K562 (cell line): ENCODE results near the gene GPER1. TPM values are rescaled to one million over a fixed set of nuclear protein-coding genes. Genes with fewer than 3 reads are reported as not detected.

ENCODE experiments used
- CBX5 ChIP-seq: IDR thresholded peaks from 2 replicates; pipeline ENCODE4 v1.6.1; 2014; ENCODE audit warnings: low read depth, borderline replicate concordance
- CREBBP ChIP-seq: IDR thresholded peaks from one replicate; pipeline ENCODE4 v1.6.1; 2012; ENCODE audit warnings: low read depth, mild to moderate bottlenecking, control low read depth, inconsistent platforms, low read length
- CTCF ChIP-seq, 3 experiments: IDR thresholded peaks in 2 of 3; conservative IDR thresholded peaks in 1 of 3; 2 replicates each; pipeline ENCODE4 v1.5.1; 2011 to 2012; ENCODE audit warnings: low read length in 3 of 3, mild to moderate bottlenecking in 3 of 3, control low read depth in 2 of 3, improper control_type of control experiment in 1 of 3, inconsistent platforms in 1 of 3, low read depth in 1 of 3, mixed read lengths in 1 of 3, moderate library complexity in 1 of 3; ENCODE audit not compliant: insufficient read depth in 2 of 3
- E2F4 ChIP-seq: sonication (generic); formaldehyde crosslinking; IDR thresholded peaks from 2 replicates; pipeline ENCODE4 v1.8.0; 2022; ENCODE audit warnings: mild to moderate bottlenecking, low read depth, missing genetic modification reagents
- ETS2 ChIP-seq: IDR thresholded peaks from 2 replicates; pipeline ENCODE4 v1.6.1; 2016; ENCODE audit warnings: borderline replicate concordance, missing genetic modification characterization, mild to moderate bottlenecking, moderate library complexity, missing compliant biosample characterization; ENCODE audit not compliant: poor library complexity, severe bottlenecking
- EZH2 ChIP-seq: IDR thresholded peaks from 2 replicates; pipeline ENCODE4 v1.6.1; 2012; ENCODE audit warnings: low read depth, mild to moderate bottlenecking, inconsistent platforms, low read length, borderline replicate concordance
- GTF2F1 ChIP-seq: IDR thresholded peaks from 2 replicates; pipeline ENCODE4 v1.6.1; 2011; ENCODE audit warnings: low read depth, low read length, improper control_type of control experiment
- HMGN3 ChIP-seq: IDR thresholded peaks from 2 replicates; pipeline ENCODE4 v1.6.1; 2011; ENCODE audit warnings: borderline replicate concordance, low read depth, mild to moderate bottlenecking, mixed read lengths, low read length; ENCODE audit not compliant: insufficient read length; ENCODE audit errors: extremely low read depth
- HNRNPL ChIP-seq: fragments of 200-400 bp; formaldehyde crosslinking; IDR thresholded peaks from 2 replicates; pipeline ENCODE4 v1.6.1; 2017; ENCODE audit warnings: low read depth, mild to moderate bottlenecking, low read length
- MCM7 ChIP-seq, 2 experiments: fragments of 450-650 bp; IDR thresholded peaks; 2 replicates each; pipeline ENCODE4 v1.6.1; 2016 to 2018
- MEF2A ChIP-seq: IDR thresholded peaks from 2 replicates; pipeline ENCODE4 v1.6.1; 2011; ENCODE audit warnings: low read depth, mild to moderate bottlenecking, low read length, moderate library complexity; ENCODE audit not compliant: control insufficient read depth
- MIER1 ChIP-seq: fragments of 450-650 bp; IDR thresholded peaks from 2 replicates; pipeline ENCODE4 v1.6.1; 2016; ENCODE audit warnings: antibody characterized with exemption, mild to moderate bottlenecking, low read depth
- NR3C1 ChIP-seq: sonication (generic); formaldehyde crosslinking; IDR thresholded peaks from 2 replicates; pipeline ENCODE4 v1.8.1; 2022; ENCODE audit warnings: missing genetic modification reagents
- SAFB ChIP-seq: fragments of 200-400 bp; formaldehyde crosslinking; IDR thresholded peaks from 2 replicates; pipeline ENCODE4 v1.6.1; 2017; ENCODE audit warnings: low read depth, low read length, borderline replicate concordance
- SAP30 ChIP-seq: fragments of 200-600 bp; sonication (generic); IDR thresholded peaks from 2 replicates; pipeline ENCODE4 v1.6.1; 2012; ENCODE audit warnings: borderline replicate concordance, low read depth, mild to moderate bottlenecking, moderate library complexity, low read length, control low read depth, inconsistent platforms; ENCODE audit not compliant: insufficient read depth, poor library complexity, severe bottlenecking
- TAF7 ChIP-seq: fragments of 450-650 bp; IDR thresholded peaks from 2 replicates; pipeline ENCODE4 v1.6.1; 2016; ENCODE audit warnings: missing genetic modification characterization, missing compliant biosample characterization
- TEAD2 ChIP-seq: fragments of 450-650 bp; IDR thresholded peaks from 2 replicates; pipeline ENCODE4 v1.6.1; 2016; ENCODE audit warnings: missing genetic modification characterization, control low read depth, missing compliant biosample characterization
- ZBTB17 ChIP-seq: fragments of 450-650 bp; formaldehyde crosslinking; IDR thresholded peaks from 2 replicates; pipeline ENCODE4 v1.4.0; 2020; ENCODE audit warnings: mild to moderate bottlenecking
- ZNF12 ChIP-seq: sonication (generic); formaldehyde crosslinking; IDR thresholded peaks from 2 replicates; pipeline ENCODE4 v1.4.0; 2020; ENCODE audit warnings: mild to moderate bottlenecking, missing genetic modification reagents
- ZNF174 ChIP-seq: fragments of 250-450 bp; sonication (Bioruptor Pico); IDR thresholded peaks from 2 replicates; pipeline ENCODE4 v1.4.0; 2020; ENCODE audit warnings: mild to moderate bottlenecking
- ZNF511 ChIP-seq: sonication (generic); formaldehyde crosslinking; IDR thresholded peaks from 2 replicates; pipeline ENCODE4 v1.8.0; 2022; ENCODE audit warnings: mild to moderate bottlenecking, missing genetic modification reagents
- ZNF655 ChIP-seq: fragments of 250-450 bp; sonication (Bioruptor Pico); IDR thresholded peaks from 2 replicates; pipeline ENCODE4 v1.5.0; 2021
- ZNF778 ChIP-seq: fragments of 450-650 bp; formaldehyde crosslinking; IDR thresholded peaks from 2 replicates; pipeline ENCODE4 v1.4.0; 2020; ENCODE audit warnings: mild to moderate bottlenecking, moderate library complexity
- ZZZ3 ChIP-seq: fragments of 450-650 bp; IDR thresholded peaks from 2 replicates; pipeline ENCODE4 v1.6.1; 2016; ENCODE audit warnings: antibody characterized with exemption, mild to moderate bottlenecking, moderate library complexity
- polyA plus RNA-seq, 8 experiments: library from polyadenylated mRNA; depleted of rRNA in 4 of 8; stranded (reverse) in 5 of 8; unstranded in 3 of 8; fragments of >200 nt; fragmentation: Nextera tagmentation in 2 of 8; fragmentation: Illumina TruSeq in 1 of 8; extraction: Ambion mirVana in 2 of 8; extraction: Trizol in 1 of 8; gene quantifications; 2 replicates each; pipeline versions ENCODE4 v1.2.1 to v1.2.3, GENCODE V29; 2011 to 2014; ENCODE audit warnings: inconsistent platforms in 1 of 8, missing spikeins in 1 of 8
- total RNA-seq, 7 experiments: library from RNA; depleted of rRNA in 6 of 7; stranded (reverse); fragments of >200 nt in 6 of 7; fragmentation: Illumina TruSeq in 2 of 7; extraction: Trizol in 2 of 7; gene quantifications; 2 replicates each; pipeline versions ENCODE4 v1.2.1 to v1.2.3, GENCODE V29; 2011 to 2021; ENCODE audit warnings: low replicate concordance in 1 of 7

The GPER1 gene
- total and polyA plus RNA-seq, 9 of the 15 experiments (the other 6 are each of a cell fraction or from before 2014, with no cell fraction given): 0.04 to 0.09 (median 0.08) TPM; not detected in 6

GRCh38 chr7:1086588-1087464, 1.1 kb upstream of the GPER1 start (continued):
- TF ChIP-seq NR3C1 (CRISPR knock-in tag) (no peak), ZNF511 (CRISPR knock-in tag) (no peak; the same call in 1 of the 2 replicates), CTCF (IDR thresholded peaks at IDR 0.05 in 2 of 3, conservative IDR thresholded peaks at IDR 0.05 in 1 of 3; ENCODE audit: insufficient read depth in 2 of 3, low read depth in 1 of 3, low read length in 3 of 3) (peak; percentile 82 to 91 (median 83)), MCM7 (IDR thresholded peaks at IDR 0.05) (no peak), ZNF778 (CRISPR knock-in tag) (no peak), TEAD2 (no peak), CREBBP (no peak), HNRNPL (no peak), SAFB (no peak), ETS2 (tag) (no peak), ZZZ3 (no peak), SAP30 (no peak), TAF7 (tag) (no peak), CBX5 (no peak), HMGN3 (no peak), E2F4 (no peak), ZBTB17 (CRISPR knock-in tag) (no peak), GTF2F1 (no peak), ZNF174 (CRISPR knock-in tag) (no peak), EZH2 (no peak), MEF2A (no peak), ZNF12 (CRISPR knock-in tag) (no peak), ZNF655 (no peak), MIER1 (no peak)
